Stimulated activated CD4-positive, alpha-beta T cell treated with anti-CD3 and anti-CD28 coated beads, Interleukin-15, amount 100 ng/mL, for 48 hours (primary cell): Measurements from ENCODE around the gene SRL.

Experiments
- DNase-seq, 2 donors: peaks; one replicate each; pipeline ENCODE4 v3.0.0-alpha.2; 2020; ENCODE audit warnings: low read depth in 2 of 2

The SRL gene

DNA sequence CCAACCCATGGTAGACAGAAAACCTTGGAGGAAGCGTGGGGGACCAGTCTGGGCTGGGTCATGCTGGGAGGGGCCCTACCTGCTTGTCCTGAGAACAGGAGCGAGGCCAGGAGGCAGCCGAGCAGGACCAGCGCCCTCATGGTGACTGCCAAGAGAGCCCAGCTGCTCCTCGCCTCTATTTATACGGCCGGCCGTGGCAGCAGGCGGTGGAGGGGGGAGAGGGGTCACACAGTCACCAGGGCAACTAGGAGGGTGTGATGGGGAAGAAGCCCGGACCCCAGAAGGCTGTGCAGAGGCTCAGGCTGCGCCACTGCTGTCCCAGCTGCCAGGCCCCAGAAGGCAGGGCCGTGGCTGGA, at the start of gene SRL:
Gene SRL, minus strand, starts transcription at position 153 of the 356 bp plus-strand sequence. Its CDS starts 13 bp downstream, at position 140.
- DNase-seq, result no peak

DNA sequence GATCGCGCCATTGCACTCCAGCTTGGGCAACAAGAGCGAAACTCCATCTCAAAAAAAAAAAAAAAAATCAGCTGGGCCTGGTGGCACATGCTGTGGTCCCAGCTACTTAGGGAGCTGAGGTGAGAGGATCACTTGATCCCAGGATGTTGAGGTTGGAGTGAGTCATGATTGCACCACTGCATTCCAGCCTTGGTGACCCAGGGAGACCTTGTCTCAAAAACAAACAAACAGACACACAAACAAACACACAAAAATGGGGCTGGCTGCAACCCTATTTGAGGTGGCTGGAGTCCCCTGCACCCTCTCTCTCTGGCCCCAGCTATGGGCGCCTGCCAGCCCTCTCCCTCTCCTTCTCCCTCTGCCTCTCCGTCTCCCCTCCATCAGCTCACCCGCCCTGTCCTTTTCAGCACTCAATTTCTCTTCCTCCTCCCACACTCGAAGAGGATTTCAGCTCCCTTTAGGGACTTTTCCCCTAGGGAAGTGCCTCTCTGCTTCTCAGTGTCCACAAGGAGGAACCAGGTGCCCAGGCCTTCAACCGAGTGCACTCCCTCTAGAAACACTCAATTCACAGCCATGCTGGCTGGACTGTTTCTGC, 48.5 kb upstream of the SRL start:
- DNase-seq, result no peak

DNA sequence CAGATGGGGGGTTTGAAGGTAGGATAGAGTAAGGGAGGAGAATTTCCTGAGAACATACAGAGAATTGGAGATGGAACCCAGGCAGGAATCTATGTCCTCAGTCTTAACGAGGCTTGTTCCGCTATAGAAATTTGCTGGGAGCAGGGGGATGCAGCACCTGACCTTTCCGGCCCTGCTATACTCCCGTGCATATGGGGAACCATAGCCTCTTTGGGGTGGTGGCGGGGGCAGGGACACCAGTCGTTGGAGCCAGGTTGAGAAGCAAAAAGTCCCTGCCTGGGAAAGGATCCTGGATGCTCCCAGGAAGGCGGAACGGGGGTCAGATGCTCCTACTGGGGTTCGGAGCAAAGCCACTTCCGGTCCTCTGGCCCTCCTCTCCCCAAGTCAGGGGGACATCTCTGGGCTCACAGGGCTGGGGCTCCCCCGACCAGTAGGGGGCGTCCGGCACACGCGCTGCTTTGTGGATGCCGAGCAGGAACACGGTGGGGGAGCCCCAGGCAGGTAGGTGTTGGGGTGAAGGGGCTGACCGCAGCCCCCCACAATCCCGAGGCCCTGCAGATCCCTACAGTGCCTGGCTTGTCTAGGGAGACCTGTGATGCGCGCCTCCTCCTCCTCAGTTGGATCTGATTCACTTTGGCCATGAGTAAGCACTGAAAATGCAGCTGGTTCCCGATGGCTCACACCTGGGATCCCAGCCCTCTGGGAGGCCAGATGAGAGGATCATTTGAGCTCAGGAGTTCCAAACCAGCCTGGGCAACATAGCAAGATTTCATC, 46.5 kb upstream of the SRL start:
- DNase-seq, result peak; percentile 51 to 67

DNA sequence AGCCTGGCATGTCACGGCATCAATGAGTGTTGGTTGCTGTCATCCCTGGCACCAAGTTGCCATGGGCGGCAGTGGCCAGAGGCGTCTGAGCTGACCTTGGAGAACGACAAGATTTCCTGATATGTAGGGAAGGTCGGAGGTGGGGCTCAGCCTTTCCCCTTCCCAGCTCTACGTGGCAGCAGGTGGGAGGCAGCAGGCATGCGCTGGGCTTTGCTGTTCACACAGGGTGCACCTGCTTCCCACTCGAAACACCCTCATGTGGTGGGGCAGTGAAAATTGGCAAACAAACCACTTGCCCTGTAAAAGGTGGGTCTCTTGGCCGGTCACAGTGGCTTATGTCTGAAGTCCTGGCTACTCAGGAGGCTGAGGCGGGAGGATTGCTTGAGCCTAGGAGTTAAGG, 43.3 kb upstream of the SRL start:
- DNase-seq, result no peak

DNA sequence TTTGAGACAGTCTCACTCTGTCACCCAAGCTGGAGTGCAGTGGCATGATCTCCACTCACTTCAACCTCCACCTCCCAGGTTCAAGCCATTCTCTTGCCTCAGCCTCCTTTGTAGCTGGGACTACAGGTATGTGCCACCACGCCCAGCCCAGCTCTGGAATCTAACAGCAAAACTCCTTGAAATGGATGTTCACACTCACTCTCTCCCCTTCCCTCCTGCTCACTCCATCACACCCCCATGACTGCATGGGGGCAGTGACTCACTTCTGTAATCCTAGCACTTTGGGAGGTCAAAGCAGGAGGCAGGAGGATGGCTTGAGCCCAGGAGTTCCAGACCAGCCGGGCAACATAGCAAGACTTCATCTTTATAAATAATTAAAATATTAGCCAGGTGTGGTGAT, 42.1 kb upstream of the SRL start:
- DNase-seq, result no peak

DNA sequence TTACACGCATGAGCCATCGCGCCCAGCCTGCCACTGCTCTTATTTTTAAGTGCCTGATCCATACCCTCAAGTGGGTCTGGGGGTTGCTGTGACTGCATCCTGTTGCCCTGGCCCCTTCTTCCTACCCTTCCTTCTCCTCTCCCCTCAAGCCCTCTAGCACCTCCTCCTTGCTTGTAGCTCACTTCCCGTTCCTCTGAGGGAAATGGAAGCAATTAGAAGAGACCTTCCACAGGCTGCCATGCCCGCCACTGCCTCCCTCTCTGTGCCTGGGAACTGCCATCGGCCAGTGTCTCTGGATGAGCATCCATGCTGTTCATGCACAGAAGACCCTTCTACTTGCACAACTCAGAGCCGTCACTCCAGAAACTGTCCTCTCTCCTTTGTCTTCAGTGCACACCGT, 41.6 kb upstream of the SRL start:
- no peak for DNase-seq

DNA sequence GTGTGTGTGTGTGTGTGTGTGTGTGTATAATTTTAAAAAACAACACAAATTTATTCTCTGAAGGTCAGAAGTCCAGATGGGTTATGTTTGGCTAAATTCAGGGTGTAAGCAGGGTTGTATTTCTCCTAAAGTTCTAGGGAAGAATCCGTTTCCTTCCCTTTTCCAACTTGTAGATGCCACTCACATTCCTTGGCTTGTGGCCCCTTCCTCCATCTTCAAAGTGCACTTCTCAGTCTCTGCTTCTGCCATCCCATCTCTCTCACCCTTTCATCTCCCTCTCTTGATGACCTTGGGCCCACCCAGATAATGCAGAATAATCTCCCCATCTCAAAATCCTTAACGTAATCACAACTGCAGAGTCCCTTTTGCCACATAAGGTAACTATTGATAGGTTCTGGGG, 38.7 kb upstream of the SRL start:
- DNase-seq, result no peak

DNA sequence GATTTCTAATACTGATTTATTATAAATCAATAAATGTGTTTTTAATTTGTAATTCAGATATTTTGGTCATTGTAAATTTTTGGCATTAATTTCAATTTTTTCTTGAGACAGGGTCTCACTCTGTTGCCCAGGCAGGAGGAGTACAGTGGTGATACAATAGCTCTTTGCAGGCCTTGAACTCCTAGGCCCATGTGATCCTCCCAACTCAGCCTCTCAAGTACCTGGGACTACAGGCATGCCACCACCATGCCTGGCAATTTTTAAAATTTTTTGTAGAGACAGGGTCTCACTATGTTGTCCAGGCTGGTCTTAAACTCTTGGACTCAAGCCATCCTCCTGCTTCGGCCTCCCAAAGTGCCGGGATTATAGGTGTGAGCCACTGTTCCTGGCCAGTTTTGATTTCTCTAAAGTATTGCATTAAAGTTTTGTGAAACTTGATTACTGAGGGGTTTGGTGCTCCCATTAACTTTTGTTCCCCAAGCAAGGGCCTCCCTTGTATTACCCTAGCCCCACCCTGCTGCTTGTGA, 36.2 kb upstream of the SRL start:
- DNase-seq, result no peak

DNA sequence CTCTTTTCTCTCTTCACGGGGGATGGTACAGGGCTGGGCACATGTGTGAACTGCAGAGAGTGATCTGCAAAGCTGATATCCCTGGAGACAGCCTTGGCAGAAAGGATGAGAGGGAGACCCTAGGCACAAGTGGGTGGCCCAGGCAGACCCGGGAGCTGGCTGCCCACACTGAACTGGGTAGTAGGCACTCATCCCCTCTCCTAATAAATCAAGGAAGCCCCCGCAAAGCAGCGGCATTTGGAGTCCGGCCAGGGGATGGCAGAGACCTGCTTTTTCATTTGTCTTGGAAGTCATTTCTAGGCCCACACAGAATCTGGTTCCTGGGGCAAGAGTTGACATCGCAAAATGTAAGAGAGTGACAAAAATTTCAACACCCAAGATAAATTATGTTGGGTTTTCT, 34.0 kb upstream of the SRL start:
- no peak for DNase-seq

DNA sequence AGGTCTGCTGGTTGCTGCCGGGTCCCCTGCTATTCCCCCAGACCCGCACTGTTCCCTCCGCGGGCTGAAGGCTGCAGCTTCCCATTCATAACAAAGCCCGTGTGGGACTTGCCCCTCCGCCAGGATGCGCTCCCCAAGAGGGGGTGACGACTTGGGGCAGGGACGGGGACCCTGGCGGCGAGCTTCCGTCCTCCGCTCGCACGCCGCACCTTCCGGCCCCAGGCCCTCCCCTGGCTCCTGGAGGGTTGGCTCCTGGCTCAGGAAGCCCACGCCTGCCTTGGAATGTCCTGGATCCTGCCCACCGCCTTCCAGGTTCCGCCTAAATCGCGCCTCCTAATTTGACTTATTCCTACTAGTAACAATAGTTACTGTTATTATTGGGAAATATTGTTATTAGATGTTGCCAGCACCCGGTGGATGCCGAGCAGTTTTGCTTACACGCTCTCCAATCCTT, 32.0 kb upstream of the SRL start:
- peak; percentile 33 to 60 for DNase-seq

DNA sequence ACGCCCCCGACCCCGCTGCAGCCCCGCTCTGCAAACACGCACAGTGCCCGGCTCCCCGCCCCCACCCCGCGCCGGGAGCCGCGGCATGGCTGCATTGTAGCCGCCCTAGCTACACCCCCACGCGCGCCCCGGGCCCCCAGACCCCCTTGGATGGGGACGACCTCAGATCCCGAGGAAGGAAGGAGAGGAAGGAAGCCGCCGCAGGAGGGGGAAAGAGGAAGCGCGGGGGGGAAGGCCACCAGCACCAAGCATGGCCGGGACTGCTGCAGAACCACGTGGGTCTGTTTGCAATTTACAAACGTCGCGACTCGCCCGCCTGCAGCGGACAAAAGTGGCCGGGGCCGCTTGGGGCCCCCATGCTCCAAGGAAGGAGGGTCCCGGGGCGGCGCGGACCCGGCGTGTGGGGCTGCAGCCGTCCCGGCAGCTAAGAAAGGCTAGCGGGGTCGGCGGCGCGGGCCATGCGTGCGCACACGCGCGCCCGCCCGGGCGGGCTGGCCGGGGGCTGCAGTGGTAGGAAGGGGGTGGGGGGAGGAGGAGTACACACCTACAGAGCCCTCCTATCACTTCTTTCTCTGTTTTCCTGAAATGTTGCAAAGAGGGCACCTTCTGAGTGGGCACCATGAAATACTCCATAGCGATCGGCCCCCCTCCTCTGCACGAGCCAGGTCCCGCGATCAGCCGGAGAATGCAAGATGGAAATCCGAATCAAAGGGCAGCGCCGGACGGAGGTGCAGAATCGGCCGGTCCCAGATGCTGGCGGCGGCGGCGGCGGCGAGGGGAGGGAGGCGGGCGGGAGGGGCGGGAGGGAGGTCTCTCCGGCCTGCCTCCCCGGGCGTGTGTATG, 30.5 kb upstream of the SRL start:
- peak in 1 of 2 donors; percentile 32 for DNase-seq

DNA sequence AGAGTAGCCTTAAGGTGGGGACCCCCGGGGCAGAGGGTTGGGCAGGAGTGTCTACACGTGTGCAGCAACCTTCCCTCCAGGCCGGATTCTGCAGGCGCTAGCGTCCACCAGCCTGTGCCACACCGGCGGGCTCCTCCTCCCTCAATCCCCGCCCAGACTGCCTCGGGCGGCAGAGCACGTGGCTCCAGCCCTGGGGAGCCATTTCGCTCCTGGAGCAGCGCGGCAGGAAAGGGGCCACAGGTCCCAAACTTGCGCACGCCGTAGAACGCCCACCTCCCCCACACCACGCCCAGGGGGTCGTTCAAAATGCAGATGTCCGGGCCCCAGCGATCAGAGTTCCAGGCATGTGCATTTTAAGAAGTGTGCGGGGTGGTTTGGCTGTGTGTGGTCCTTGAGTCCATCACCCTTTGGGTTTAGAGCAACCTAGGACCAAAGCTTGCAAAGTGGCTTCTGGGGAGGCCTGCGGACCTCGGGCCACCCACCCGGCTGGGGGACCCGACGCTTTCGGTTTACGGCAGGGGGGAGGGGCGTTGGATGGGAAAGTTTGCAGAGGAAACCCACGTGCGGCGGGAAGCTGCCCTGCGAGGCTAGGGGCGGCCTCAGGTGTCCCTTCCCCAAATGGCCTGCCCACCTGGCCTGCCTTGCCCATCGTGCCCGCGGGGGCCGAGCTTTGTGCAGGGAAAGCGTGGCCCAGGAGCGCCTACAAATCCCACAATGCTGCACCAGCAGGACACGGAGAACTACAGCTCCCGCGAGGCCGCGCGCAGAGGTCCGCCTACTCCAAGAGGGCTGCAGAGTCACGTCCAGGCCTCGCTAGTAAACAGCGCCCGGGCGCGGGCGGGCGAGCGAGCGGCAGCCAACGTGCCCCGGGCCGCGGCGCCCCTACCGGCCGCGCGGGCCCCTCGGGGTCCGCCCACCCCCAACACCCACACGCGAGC, 29.6 kb upstream of the SRL start:
- peak; percentile 86 to 90 for DNase-seq

DNA sequence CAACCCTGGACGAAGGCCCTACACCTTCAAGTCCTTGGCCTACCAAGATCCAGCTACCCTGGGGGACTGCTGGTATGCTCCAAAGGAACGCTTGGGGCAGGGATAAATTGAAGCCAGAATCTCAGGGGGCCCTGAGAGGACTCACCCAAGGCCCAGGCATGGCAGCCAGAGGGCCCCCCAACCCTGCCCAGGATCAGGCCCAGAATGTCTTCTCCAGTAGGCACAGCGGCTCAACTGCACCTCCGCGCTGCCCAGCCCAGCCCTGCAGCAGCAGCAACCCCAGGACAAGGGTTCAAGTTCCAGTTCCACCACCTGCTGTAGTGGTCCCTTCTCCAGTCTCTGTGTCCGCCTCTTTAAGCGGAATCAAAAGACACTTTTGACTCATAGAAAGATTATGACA, 28.7 kb upstream of the SRL start:
- DNase-seq, result no peak

DNA sequence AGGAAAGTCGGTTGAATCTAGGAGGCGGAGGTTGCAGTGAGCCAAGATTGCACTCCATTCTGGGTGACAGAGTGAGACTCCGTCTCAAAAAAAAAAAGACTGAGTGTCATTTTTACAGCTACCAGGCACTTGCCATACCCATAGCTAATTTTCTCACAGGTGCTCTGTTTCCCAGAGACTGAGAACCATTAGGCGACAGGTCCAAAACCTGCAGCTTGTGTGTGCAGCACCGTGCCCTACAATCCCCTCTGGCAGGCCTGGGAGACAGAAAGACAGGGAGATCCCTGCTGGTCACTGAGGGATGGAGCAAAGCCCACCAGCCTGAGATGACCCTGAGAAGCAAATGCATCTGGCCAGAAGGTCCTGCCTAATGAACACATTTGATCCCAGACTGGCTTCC, 28.2 kb upstream of the SRL start:
- no peak for DNase-seq

DNA sequence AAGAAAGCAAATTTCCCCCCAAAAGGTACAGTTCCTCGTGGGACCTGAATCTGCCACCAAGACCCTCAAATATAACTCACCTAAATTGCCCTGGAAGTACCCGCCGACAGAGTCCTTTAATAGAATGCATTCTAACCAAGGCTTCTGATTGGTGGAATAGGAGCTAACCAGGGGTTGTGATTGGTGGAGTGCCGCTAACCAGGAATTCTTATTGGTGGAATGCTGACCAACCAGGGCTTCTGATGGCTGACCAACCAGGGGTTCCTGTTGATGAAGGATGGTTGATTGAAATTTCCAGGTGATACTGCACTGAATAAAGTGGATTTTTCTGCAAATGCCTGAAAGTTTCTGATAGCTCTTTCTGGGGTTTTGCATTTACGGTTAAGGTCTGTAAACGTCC, 24.5 kb upstream of the SRL start:
- no peak for DNase-seq

DNA sequence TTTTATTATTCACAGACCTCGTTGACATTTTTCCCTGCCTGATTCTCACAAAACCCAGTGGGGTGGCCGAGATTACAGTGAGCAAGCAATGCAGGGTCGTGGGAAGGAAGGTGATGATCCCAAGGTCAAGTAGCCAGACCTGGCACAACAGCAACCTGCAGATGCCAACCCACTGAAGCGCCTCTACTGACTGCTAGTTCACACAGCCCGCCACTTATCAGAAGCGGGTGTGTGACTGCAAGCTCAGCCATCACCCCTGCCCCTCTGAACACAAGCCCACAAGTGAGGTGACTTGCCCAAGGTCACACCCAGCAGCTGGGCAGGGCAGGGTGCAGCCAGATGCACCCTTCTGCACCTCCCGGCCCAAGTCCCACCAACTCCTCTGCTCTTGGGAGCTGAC, 23.8 kb upstream of the SRL start:
- DNase-seq, result no peak

DNA sequence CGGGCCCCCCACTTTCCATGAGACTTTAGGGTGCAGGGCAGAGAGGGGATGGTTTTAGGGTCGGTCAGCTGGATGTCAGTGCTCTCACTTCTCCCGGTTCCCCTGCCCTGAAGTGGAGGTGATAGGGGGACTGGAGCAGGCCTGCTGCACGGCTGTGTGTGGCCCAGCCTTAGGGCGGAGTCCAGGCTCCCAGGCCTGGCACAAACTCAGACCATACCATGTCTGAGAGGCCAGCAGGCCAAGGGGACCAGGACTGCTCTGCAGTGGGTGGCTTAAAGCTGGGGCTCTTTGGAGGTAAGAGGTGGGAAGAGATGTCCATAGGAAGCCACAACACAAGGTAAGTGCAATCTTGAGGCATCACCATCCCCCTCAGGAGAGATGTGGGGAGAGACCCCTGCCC, 22.7 kb upstream of the SRL start:
- no peak for DNase-seq

DNA sequence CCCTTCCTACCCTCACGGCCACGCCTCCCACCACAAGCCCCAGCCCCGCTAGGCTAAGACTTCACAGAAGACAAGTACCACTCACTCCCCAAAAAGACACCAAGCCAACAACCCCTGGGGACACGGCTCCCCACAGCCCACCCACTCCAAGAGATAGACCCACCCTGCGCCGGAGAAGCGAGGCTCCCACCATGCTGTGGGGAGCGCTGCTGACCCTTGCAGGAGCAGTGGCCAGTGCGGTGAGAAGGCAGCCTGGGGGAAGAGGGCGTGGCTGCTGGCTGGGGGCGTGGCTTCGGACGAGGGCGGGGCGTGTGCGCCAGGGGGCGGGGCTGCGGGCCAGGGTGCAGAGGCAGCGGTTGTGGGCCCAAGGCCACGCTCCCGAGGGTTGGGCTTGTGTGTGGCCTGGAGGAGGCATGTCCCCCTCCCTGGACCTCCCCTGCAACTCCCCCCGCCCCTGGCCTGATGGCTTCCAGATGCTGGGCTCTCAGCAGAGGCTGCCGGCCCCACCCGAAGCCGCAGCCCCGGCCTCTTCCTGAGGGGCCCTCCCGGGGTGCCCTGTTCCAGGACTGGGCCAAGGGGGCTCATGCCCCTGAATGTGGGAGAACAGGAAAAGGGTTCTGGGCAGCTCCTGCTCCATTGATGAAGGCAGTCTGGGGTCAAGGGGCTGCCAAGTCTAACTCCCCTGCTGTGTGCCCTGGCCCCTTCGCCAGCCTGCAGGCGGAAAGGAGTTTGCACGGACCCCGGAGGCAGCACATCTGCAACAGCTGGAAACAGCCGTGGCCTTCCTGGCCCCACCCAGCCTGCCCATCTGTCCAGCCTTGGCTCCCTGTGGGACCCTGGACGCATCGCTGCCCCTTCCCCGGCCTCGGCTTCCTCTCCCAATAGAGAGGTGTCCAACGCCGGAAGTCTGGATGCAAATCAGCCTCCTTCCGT, 21.9 kb upstream of the SRL start:
- no peak for DNase-seq

DNA sequence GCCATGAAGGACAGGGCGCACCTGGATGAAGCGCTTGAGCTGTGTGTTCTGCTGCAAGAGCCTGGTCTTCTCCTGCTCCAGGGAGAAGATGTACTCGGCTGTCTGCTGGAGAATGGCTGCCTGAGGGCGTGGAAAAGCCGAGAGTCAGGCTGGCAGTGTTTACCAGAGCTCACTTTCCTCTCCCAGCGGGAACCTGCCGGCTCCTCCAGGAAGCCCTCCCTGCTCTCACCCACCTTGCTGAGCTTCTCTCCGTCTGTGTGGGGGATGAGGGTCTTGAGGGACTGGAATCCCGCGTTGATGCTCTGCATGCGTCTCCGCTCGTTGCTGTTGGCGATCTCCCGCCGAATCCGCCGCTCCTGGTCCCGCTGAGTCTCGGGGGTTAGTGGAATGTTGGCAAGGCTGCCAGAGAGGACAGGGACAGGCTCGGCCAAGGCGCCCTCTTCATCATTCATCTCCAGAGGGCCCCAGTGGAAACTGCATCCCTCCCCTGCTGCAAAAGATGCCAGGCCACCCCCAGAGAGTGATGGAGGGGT, 20.5 kb upstream of the SRL start:
- DNase-seq, result no peak

DNA sequence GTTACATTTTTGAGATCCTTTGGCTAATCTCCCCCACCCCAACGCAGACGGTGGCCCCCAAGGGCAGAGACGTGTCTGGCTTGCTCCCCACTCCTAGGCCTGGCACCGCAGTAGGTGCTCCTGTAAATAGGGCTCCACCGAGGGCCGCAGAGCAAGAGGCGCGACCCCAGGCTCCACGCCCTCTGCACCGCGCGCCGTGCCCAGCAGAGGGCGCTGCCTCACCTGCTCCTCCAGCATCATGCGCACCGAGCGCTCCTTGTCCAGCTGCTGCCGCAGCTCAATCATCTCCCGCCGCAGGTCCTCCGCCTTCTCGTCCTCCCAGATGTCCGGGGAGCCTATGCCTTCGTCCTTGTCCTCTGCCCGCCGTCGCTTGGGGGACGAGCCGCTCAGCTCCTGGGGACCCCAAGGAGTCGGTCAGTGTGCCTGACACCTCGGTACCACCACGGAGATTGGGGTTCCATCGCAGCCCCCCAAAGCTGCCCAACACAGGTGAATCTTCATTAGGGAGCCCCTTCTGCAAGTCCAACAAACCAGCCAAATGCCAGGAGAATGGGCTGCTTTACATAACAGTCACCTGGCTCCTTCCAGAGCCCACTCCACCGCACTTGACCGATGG, 19.8 kb upstream of the SRL start:
- DNase-seq, result peak; percentile 22 to 39
